GM19043 (cell line): ENCODE results near the gene CYSRT1.

Experiments
- ATAC-seq: cut with Tn5 transposase; IDR thresholded peaks from one replicate; pipeline ENCODE4 v1.9.1; 2021; ENCODE audit warnings: low read depth; ENCODE audit not compliant: unreplicated experiment

CYSRT1 gene

DNA sequence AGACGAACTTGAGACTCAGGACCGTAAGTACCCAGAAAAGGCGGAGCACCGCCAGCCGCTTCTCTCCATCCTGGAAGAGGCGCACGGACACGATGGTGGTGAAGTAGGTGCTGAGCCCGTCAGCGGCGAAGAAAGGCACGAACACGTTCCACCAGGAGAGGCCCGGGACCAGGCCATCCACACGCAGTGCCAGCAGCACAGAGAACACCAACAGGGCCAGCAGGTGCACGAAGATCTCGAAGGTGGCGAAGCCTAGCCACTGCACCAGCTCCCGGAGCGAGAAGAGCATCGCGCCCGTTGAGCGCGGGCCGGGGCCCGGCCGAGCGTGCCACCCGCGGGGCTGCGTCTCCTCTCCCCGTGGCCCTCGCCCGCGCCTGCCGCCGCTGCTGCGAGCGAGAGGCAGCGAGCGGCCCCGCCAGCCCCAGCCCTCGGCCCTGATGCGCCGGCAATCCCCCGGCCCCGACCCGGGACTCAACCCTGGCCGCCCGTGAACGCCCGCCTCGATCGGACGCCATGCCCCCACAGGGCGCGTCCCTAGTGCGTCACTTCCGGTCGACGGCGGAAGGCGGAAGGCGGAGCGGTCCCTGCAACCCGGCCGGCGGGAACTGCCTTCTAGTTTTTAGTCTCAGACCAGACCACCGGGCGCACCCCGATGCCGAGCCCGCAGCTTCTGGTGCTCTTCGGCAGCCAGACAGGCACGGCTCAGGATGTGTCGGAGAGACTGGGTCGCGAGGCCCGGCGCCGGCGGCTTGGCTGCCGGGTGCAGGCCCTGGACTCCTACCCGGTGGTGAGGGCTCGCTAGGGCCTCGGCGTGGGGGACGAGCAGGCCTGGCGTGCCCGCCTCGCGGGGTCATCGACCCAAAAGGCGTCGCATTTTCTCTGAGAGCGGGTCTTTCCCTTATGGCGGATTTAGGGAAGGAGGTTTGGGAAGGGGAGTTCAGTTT, 19.6 kb upstream of the CYSRT1 start, which contains the start of the genes NDOR1 and TMEM203:
Gene NDOR1 (plus strand): TSS at position 575 of the 944 bp plus-strand sequence. CDS start 78 bp downstream, at position 653.
Gene TMEM203 (minus strand): TSS at position 523 of the 944 bp plus-strand sequence. CDS start 234 bp downstream, at position 289.
- ATAC-seq: no peak

DNA sequence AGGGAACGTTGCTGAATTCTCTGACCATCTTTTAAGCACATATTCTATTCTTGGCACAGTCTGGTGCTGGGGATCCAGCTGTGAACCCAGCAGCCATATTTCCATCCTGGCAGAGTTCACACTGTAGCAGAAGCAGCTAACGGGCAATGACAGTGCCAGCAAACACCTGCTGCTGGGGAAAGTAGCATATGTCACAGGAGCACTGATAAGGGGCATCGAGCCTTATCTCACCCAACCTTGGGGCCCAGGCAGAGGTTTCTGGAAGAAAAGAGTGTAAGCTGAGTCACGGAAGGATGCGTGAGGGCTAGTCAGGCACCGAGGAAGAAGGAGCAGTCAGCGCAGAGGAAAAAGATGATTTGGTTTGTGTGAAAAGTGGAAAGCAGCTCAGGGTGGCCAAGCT, 18.4 kb upstream of the CYSRT1 start:
- ATAC-seq: no peak

DNA sequence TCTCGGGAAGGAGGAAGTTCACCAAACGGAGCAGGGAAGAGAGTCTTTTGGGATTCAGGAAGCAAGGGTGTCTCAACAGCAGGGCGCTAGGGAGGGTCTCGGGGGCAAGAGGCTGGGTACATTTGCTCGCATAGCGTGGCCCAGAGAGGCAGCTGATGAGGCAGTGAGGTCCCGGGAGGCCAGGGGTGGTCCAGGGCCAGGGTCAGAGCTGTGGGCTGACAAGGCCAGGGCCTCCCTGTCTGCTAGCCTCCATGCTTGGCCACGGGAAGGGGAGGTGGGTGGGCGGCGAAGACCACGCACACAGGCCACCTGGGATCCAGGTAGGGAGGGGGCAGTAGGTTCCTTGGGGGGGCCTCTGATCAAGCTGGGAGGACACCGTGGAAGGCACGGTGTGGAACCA, 13.4 kb upstream of the CYSRT1 start:
- ATAC-seq: no peak

DNA sequence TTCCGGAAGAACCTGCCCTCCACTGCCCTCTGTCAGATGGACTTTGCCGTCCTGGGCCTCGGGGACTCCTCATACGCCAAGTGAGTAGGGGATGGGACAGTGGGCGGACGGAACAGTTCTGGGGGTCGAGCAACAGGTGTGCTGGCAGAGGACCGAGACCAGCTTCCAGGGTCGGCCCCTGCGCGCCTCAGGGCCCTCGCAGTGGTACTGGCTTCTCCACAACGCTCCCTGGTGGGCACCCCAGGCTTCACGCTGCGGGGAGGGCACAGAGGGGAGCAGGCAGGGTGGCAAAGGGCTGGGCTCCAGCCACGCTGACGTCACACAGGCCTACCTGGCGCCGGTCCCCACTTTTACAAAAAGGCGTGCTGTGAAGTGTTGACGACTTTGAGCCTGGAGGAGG, 12.5 kb upstream of the CYSRT1 start:
- no peak for ATAC-seq

DNA sequence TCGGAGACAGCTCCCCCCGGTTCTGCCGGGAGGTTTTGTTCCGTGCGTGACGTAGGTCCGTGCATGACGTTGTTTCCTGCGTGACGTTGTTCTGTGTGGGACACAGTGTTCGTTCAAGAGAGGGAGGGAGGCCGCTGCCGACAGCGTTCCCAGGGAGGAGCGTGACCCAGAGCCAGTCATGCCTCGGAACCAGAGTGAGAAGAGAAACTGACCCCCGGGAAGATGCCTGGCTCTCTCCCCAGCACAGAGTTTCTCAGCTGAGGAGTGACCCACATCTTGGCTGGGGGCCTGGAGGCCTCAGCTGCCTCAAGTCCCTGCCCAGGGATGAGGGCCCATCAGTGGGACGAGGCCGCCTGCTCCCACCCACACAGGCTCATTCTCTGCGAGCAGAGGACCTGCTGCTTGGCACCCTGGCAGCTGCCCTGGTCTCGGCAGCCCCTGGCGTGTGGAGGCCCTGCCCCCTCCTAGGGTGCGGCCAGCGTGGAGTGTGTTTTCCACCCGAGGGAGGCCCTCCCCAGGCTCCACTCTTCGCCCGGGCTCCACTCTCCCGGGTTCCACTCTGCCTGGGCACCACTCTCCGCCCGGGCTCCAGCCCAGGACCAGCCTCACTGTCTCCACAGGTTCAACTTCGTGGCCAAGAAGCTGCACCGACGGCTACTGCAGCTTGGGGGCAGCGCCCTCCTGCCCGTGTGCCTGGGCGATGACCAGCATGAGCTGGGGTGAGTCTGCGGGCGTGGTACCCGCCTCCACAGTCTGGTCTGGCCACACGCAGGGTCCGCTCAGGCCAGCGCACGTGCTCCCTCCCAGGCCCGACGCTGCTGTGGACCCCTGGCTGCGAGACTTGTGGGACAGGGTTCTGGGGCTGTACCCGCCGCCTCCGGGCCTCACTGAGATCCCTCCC, 11.6 kb upstream of the CYSRT1 start:
- no peak for ATAC-seq

GRCh38 chr9:137214620-137215019, 10.4 kb upstream of the CYSRT1 start:
- ATAC-seq: no peak

- no peak for ATAC-seq
Measured at GRCh38 chr9:137215196-137215986, 9.6 kb upstream of the CYSRT1 start.

GRCh38 chr9:137216188-137216965, 8.6 kb upstream of the CYSRT1 start:
- ATAC-seq: no peak

DNA sequence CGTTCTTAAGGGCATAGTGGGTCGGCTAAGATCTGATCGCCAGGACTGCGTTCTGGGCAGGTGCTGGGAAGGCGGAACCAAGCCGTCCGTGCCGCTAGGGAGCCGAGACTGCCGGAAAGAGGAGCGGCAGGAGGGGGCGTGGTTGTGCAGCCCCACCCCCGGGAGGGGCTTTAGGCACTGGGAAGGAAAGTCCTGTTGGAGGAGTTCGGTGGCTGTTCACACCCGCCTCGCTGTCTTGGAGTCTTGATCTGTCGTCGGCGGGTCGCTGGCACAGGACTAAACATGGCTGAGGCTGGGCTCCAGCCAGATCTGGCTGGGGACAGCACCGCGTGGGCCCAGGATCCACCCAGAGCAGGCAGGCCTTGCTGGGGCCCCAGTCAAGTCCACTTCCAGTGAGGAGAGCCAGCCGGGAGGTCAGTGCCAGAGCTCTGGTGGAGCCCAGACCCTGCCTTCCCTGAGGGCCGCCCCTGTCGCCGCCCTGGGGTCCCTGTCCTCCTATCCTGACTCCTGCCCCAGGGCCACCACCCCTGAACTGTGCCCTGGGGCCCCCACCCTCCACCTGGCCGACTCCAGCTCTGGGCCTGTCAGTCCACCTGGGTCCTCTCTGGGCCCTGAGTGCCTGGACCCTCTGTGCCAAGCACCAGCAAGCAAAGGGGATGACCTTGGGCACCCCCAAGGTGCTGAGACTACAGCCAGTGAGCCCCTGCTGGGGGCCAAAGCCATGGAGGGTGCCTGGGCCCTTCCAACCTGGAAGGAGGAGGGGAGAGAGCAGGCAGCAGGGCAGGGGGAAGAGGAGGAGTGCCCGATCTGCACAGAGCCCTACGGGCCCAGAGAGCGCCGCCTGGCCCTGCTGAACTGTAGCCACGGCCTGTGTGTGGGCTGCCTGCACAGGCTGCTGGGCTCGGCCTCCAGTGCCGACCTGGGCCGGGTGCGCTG, 7.4 kb upstream of the CYSRT1 start:
- ATAC-seq: no peak

DNA sequence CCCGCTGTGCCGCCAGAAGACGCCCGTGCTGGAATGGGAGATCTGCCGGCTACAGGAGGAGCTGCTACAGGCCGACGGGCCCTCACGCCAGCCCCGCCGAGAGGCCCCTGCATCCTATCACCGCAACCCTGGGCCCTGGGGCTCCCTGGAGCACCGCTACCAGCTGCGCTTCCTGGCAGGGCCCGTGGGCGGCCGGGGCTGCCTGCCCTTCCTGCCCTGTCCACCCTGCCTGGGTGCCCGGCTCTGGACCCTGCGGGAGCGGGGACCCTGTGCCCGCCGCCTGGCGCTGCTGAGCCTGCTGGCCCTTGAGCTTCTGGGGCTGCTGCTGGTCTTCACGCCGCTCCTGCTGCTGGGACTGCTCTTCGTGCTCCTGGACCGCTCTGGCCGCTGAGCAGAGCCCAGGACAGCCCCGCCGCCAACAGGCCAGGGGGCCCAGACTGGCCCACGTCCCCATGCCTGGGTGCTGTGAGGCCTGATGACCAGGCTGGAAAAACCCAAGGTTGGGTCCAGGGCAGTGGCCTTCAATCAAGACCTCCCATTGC, 6.7 kb upstream of the CYSRT1 start:
- no peak for ATAC-seq

- no peak for ATAC-seq
Measured at GRCh38 chr9:137218754-137219271, 6.2 kb upstream of the CYSRT1 start.

- no peak for ATAC-seq
Measured at GRCh38 chr9:137219757-137220316, 5.1 kb upstream of the CYSRT1 start.

- ATAC-seq: no peak
Measured at GRCh38 chr9:137220317-137221094, 4.5 kb upstream of the CYSRT1 start.

GRCh38 chr9:137221095-137221505, 3.9 kb upstream of the CYSRT1 start:
- ATAC-seq: no peak

DNA sequence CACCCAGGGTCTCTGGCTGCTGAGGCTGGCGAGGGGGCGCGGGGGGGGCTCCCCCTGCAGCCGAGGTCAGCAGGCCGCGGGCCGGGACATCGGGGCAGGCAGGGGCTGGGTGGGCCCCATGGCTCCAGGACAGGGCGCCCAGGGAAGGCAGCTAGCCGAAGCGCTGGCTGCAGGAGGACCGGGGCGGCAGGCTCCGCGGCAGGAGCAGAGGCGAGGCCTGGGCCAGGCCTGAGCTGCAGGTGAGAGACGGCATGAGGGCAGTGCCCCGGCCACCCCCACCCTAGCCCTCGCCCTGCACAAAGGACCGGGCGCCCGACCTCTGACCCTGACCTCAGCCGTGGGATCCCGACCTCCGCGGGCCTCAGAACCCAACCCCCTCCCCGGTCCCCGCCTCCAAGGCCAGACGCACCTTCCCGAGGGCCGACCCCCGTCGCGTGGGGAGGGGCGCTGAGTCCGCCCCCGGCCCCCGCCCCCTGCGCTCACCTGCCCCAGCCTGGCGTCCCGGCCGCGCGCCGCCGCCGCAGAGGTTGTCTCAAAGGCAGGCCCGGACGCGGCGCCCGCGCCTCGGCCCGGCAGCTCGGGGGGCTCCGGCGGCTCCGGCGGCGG, 3.4 kb upstream of the CYSRT1 start:
- no peak for ATAC-seq
